Tibial nerve (tissue), 4 donors: Measurements from ENCODE around the gene ZNF586.

Experiments used
- CTCF ChIP-seq, 5 experiments: fragments of 200-600 bp in 3 of 5; fragments of 450-650 bp in 2 of 5; sonication (generic) in 3 of 5; IDR thresholded peaks; one replicate each; pipeline ENCODE4 v1.5.1; 2016 to 2019; ENCODE audit warnings: antibody characterized with exemption in 5 of 5, mild to moderate bottlenecking in 3 of 5, moderate library complexity in 2 of 5
- EP300 ChIP-seq, 2 donors: sonication (generic); formaldehyde crosslinking; IDR thresholded peaks; one replicate each; pipeline ENCODE4 v1.6.1; 2017; ENCODE audit warnings: antibody characterized with exemption in 2 of 2, mild to moderate bottlenecking in 1 of 2
- POLR2A ChIP-seq, 2 donors: fragments of 450-650 bp; IDR thresholded peaks; one replicate each; pipeline ENCODE4 v1.6.1; 2017; ENCODE audit warnings: antibody characterized with exemption in 2 of 2, mild to moderate bottlenecking in 2 of 2, moderate library complexity in 2 of 2

DNA sequence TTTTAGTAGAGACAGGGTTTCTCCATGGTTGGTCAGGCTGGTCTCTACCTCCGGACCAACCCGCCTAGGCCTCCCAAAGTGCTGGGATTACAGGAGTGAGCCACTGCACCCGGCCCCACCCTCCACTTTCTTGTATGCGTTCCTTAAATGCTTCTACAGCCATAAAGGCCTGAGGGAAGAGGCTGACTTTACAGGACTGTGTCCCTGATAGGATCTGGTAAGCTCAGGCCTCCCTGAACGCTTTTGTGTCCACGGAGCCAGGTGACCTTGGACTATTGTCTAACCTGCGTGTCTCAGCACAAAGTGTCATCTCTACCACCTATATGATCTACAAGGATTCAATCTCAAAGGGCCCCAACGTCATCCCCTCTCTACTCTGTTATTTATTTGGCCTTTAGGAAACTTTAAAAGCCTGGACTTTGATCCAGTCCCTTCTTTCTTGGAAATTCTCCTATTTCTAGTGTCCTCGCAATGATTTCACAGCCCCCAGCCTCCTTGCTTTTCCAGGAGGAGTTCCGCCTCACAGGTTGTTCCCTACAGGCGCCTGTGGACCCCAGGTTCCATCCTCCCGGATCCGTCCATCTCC is 44.5 kb downstream of the ZNF586 start:
- TF ChIP-seq CTCF (IDR thresholded peaks at IDR 0.05): no peak
- TF ChIP-seq EP300 (IDR thresholded peaks at IDR 0.05): no peak
- TF ChIP-seq POLR2A (IDR thresholded peaks at IDR 0.05): no peak
